HL-60/S4 treated with phorbol 12-myristate 13-acetate at 8.2 ng/mL for 4 days and 3 days (cell line): ENCODE data around the gene GPC5.

Experiments used
- in situ Hi-C: fragments of 300-500 bp; cut with MboI; formaldehyde crosslinking; loops from 2 replicates; pipeline ENCODE4 v1.15.0; 2022; ENCODE audit warnings: low sequenced_read_pairs

GPC5 gene

GRCh38 chr13:92103689-92104153 lies 705.3 kb downstream of the GPC5 start:
- in situ Hi-C loops: no loop called here

DNA sequence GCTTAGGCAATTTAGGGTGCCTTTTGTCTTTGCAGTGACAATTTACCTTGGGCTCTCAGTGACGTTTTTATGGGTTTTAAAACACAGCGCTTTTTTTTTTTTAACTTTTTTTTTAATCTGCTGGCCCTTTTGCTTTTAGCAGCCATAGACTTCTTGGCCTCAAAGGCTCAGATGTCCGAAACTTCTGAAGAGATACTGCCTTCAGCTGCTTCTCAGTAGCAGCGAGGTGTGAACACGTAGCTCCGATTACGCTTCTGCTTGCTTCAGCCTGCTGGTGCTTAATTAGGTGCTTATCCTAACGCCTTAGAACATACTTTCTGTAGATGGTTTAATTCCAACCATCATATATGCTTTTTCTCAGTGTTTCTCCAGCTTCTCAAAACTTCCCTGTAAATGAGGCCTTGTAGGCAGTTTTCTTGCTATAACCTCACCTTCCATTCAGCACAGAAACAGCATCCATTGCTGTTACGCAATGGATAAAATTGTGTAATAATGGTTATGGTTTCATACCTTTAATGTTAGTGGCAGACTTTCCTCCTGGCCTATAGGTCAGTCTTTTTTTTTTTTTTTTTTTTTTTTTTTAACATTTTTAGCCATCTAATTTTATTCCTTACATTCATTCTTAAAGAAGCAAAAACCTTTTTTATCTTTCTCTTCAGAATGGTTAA lies 723.9 kb downstream of the GPC5 start:
- in situ Hi-C loops: no loop called here

DNA sequence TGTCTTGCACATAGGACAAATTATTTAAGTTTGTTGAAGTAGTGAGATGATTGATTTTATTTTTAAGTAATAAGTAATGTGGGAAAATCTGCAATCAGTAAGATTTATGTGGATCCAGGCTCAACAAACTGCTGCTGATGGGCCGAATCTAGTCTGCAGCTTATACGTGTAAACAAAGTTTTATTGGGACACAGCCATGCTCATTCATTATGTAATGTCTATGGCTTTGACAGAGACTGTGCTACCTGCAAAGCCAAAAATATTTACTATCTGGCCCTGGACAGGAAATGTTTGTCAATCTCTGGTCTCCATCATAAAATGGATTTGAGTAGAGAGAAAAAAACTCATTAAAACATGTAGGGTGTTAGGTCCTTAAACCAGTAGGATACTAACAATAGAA lies 728.0 kb downstream of the GPC5 start:
- in situ Hi-C loops: no loop called here

GRCh38 chr13:92135509-92135908 lies 737.1 kb downstream of the GPC5 start:
- in situ Hi-C loops: no loop called here

DNA sequence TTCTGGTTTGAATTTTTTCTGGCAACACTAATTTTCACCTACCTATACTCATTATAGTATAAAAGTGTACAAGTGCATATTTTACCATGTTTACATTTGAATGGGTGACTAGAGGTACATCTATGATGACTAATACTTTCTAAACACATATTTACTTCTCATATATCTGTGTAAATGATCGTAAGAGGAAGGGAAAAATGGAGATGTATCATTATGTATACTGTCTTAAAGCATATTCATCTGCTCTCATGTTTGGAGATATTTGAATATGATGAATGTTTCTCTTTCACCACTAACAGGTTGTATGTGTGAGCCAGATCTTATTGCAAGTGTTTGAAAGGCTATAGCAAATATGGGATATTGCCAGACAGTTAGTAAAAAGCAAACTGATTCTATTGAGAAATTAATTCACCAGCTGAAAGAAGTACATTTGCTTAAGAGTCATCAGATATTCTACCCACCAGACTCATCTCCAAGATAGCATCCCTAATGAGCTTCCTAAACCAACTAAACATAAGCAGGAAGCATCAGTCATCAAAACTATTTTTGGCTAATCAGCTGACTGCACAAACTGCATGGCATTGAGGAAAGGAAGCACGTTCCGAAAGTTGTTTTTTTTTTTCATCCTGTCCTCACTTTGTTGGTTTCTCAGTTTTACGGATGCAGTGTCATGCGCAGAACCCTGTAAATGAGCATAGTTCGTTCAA lies 738.2 kb downstream of the GPC5 start:
- in situ Hi-C loops: no loop called here

DNA sequence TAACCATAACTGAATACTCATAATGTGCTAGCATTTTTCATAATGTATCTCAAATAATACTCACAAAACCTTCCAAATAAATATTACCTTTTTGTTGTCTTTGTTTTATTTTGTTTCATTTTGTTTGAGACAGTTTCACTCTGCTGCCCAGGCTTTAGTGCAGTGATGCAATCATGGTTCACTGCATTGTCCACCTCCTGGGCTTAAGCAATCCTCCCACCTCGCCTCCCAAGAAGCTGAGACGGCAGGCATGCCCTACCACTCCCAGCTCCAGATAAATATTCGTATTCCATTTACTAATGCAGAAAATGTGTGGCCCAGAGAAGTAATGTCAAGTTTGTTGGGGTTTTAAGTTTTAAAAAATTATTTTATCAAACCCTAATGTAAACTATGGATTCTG lies 739.1 kb downstream of the GPC5 start:
- in situ Hi-C loops: no loop called here

DNA sequence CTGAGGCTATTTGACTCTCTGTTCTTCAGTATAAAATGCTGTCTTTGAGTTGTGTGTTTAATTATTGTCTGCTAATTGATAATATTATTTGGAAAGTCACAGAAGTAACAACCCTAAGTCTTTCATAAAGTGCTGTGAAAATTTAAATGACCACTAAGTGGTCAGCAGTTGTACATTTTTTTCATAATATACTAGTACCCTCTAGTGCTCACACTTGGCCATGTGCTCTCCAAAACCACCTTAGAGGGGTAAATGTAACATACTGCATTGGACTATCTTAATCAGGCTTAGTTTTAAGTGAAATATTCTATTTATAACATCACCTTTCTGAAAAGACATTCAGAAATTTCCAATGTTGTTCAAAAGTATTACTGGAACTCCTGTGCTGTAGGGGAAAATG lies 745.3 kb downstream of the GPC5 start:
- in situ Hi-C loops: no loop called here

DNA sequence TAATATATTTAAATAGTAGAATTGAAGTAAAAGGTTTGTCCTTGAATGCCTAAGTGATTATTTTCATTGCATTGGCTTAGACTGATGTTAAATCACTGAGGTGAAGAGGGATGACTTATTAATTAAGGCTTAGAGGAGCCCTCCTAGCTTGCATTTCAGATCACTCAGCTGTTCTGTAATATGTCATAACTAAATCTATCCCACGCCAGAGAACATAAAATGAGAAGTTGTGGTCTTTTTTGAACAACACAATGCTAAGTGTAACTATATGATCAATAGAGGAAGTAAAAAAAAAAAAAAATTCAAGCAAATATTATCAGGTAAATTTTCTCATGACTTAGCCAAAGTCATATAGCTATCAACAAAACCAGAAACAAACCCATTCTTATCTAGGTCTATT lies 752.2 kb downstream of the GPC5 start:
- in situ Hi-C loops: no loop called here

GRCh38 chr13:92158346-92158745 lies 759.9 kb downstream of the GPC5 start:
- in situ Hi-C loops: no loop called here

- in situ Hi-C loops: no loop called here
These were observed 766.4 kb downstream of the GPC5 start for GRCh38 chr13:92164822-92165221.

DNA sequence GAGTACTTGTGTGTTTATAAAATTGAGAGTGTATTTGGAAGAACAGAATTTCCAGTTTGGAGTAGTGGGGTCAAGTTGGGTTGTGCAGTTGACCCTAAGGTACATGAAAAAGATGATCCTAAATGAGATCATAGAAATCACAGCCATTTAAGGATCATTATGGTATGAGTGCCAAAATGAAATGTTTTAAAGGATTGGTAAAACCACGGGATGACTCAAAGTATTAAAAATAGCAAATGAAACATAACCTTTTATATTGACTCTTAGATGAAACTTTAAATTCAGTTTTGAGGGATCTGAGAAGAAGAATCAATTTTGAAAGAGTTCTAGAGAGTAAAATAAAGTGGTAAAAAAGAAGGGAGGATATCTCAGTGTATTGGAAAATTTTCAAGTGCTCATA lies 773.8 kb downstream of the GPC5 start:
- in situ Hi-C loops: no loop called here

DNA sequence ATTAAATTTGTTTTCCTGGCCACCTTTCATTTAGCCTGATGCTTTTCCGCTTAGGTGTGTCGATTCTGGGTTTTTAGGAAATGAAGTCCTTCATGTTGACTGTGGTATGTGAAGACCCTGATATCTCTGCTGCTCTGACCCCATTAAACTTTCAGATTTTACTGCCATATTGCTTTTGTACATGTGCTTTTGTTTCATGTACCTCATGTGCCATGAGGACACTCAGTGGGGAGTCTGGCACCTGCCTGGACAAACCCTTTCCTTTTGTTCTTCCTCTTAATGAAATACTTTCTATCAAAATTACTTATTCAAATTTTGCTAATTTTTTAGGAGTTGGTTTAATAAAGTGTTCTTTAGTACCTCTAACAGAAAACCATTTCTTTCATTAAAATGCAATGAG lies 774.8 kb downstream of the GPC5 start:
- in situ Hi-C loops: no loop called here

GRCh38 chr13:92175330-92175729 lies 776.9 kb downstream of the GPC5 start:
- in situ Hi-C loops: no loop called here

GRCh38 chr13:92177966-92178365 lies 779.5 kb downstream of the GPC5 start:
- in situ Hi-C loops: no loop called here

GRCh38 chr13:92179223-92179622 lies 780.8 kb downstream of the GPC5 start:
- in situ Hi-C loops: no loop called here

DNA sequence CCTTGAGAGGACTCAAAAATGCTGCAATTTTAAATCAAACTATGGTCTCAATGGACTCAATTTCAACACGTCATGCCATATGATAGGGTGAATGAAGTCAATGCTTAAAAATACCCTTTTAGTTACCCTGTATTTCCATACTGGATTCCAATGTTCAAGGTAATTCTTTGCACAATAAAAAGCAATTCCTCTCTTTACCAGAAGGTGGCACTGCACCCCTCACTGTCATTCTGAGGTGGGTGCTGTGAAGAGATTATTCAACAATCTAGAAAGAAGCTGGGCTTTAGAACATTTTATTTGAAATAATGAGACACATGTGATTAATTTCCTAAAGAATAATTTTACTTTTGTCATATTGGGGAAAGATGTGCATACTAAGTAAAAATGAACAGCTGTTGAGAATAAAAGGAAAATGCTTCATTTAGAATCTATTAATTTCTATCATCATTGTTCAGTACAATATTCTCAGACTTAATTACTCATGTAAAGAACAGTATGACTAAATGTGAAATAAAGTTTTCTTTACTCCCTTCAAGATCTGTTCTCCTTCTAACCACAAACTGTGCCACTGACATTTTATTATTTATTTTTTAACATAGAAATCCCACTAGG lies 789.1 kb downstream of the GPC5 start:
- in situ Hi-C loops: no loop called here

GRCh38 chr13:92188574-92188973 lies 790.2 kb downstream of the GPC5 start:
- in situ Hi-C loops: no loop called here

GRCh38 chr13:92196591-92197256 lies 798.3 kb downstream of the GPC5 start:
- in situ Hi-C loops: no loop called here

DNA sequence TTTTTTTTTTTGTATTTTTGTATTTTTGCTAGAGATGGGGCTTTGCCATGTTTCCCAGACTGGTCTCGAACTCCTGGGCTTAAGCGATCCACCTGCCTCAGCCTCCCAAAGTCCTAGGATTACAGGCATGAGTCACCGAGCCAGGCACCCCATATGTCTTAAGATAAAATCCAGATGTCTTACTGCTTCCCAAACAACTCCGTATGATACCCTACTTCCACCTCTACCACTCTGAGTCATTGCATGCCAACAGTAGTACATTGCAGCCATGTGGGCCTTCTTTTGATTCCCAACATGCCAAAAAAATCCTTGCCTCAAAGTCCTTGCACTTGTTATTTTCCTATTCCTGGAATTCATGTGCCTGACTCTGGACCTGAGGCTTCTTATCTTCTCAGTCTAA lies 799.2 kb downstream of the GPC5 start:
- in situ Hi-C loops: no loop called here

- in situ Hi-C loops: no loop called here
These were observed 820.2 kb downstream of the GPC5 start for GRCh38 chr13:92218615-92219014.

- in situ Hi-C loops: no loop called here
These were observed 823.5 kb downstream of the GPC5 start for GRCh38 chr13:92221916-92222315.
